Activated CD8-positive, alpha-beta memory T cell treated with anti-CD3 and anti-CD28 coated beads, Interleukin-2, amount 50 U/mL, for 1 hour (primary cell): Measurements from ENCODE around the gene STH.

ENCODE experiments used
- DNase-seq: peaks from one replicate; pipeline ENCODE4 v3.0.0-alpha.2; 2020; ENCODE audit errors: extremely low read depth

STH gene

DNA sequence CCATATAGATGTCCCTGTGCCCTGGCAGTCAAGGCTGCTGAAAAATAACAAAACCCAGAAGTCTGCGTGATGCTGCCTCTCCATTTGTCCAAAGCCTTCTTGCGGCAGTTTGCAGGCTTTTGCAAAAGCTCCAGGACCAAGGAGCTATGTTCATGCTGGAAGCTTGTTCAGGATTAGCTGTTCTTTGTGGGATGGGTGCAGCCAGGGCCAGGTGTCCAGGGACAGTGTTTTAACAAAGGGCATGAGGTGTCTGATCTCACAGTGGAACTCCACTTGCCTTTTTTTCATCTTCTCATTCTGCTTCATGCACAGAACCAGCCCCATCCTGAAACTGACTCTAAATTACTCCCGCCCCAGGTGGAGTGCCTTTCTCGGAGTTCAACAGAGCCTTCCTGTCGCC lies 31.7 kb upstream of the STH start:
- DNase-seq, result no peak

DNA sequence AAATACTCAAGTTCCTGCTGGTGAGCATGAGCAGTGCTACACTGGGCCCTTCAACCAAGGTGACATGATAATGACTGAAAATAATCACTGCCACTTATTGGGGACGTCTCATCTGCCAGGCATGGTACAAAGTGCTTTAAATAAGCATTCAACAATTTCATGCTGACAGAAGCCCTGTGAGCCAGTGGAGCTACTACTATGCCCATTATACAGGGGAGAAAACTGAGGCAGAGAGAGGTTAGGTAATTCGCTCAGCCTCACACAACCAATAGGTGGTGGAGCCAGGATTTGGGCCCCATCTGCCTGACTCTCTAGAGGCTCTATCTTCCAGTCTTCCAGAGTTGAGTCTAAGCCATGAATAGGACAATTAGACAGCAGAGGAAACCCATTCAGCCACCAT lies 30.3 kb upstream of the STH start:
- DNase-seq, result no peak

DNA sequence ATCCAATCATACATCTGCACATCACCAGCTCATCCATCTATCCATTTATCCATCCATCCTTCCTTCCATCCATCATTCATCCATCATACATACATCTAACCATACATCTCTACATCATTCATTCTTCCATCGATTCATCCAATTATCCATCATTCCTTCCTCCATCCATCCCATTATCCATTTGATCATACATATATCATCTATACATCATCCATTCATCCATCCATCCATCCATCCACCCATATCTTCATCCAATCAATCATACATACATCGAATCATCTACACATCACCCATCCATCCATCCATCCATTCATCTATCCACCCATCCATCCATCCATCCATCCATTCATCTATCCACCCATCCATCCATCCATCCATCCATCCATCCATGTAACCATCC lies 29.3 kb upstream of the STH start:
- DNase-seq, result no peak

DNA sequence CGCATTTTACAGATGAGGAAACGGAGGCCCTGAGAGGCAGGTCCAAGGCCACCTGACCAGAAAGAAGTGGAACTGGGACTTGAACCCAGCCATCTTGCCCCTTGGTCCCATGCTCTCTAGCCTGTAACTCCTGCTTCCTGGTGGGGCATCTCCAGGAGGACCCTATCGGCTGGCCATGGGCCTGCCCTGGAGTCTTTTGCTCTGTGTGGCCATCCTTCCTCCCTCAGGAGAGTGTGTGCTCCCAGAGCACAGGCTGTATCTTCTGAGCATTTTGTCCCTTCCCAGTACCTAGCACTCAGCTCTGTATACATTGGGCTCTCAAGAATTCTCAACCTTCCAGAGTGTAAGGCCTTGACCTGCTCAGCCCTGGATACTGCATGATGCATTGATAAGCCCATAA lies 28.4 kb upstream of the STH start:
- DNase-seq, result no peak

DNA sequence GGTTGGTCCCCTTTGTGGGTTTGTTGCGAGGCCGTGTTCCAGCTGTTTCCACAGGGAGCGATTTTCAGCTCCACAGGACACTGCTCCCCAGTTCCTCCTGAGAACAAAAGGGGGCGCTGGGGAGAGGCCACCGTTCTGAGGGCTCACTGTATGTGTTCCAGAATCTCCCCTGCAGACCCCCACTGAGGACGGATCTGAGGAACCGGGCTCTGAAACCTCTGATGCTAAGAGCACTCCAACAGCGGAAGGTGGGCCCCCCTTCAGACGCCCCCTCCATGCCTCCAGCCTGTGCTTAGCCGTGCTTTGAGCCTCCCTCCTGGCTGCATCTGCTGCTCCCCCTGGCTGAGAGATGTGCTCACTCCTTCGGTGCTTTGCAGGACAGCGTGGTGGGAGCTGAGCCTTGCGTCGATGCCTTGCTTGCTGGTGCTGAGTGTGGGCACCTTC lies 27.3 kb upstream of the STH start:
- no peak for DNase-seq

DNA sequence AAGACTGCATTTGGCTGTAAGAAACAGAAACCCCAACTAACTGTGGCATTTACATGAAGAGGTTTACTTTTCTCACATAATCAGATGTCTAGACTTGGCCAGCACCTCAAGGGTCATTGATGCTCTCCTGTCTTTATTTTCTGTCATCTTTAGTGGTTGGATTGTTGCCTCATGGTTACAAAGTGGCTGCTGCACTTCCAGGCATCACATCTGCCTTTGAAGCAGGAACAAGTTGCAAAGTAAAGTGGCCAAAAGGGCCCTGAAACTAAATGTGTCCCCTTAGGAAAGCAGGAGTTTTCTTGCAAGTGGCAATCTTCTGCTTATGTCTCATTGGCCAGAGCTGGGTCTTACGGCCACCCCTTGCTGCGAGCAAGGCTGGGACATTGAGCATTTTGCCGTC lies 26.5 kb upstream of the STH start:
- no peak for DNase-seq

DNA sequence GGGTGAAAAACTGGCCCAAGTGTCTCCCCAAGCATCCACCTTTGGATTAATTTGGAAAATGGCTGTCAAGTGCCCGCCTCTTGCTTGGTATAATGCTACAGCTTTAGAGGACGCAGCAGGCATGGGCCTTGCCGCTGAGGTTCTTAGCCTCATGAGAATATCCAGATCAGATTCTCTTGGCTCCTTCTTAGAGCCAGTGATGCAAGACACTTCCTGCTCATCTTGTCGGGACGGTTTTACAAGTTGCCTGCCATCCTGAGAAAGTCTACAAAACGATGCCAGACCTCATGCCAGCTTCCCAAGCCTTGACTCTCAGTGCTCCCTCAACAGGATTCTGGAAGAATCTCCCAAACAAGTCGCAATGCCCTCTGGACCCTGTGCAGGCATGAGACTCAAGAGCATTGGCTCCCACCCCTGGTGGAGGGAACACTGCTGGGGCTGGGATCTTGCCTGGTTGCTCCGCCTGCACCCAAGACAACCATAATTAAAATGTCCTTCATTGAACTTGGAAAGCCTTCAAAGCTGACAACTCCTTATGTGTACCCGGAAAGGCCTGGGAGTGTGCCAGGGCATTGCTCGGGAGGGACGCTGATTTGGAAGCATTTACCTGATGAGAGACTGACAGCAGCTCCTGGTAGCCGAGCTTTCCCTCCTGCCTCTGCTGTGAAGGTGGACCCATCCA lies 25.8 kb upstream of the STH start:
- DNase-seq, result no peak

DNA sequence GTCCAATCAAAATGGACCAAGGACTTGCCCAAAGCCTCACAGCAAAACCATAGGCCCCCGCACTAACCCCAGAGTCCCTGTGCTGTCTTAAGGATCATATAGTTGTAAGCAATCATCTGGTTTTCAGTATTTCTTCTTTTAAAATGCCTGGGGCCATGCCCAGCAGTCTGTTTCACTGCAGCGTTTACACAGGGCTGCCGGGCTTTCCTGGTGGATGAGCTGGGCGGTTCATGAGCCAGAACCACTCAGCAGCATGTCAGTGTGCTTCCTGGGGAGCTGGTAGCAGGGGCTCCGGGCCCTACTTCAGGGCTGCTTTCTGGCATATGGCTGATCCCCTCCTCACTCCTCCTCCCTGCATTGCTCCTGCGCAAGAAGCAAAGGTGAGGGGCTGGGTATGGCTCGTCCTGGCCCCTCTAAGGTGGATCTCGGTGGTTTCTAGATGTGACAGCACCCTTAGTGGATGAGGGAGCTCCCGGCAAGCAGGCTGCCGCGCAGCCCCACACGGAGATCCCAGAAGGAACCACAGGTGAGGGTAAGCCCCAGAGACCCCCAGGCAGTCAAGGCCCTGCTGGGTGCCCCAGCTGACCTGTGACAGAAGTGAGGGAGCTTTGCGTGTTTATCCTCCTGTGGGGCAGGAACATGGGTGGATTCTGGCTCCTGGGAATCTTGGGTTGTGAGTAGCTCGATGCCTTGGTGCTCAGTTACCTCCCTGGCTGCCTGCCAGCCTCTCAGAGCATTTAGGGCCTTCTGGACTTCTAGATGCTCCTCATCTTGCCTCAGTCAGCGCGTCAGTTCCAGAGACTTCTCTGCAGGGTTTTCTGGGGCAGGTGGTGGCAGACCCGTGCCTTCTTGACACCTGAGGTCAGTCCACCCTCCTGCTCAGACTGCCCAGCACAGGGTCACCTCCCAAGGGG lies 24.8 kb upstream of the STH start:
- DNase-seq, result no peak

DNA sequence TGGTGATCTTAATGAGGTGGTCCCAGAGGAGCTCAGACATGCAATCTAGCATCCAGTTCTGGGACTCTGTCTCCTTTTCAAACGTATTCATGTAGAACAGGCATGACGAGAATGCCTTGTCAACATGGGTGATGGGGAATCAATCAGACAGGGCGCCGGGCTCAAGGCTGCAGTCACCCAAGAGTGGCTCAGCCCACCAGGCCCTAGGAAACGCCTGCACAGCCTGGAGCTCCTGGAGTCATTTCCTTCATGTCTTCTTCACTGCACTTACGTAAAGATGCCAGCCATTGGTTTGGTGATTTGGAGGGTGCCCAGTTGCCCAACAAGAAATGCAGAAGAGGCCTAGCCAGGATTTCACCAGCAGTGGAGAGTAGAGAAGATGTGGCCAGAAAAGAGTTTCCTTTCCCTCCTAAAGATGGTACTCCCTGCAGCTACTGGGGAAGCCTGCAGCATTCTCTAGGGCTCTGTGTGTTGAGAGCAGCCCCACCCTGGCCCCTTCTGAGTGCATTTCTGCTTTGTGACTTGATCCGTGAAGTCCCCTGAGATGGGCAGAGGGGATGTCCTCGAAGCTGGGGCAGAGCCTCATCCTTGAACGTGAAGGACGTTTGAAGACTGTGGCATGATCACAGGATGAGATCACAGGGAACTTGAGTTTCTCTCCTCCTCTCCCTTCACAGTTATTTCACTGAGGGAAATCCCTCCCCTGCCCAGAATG lies 24.0 kb upstream of the STH start:
- no peak for DNase-seq

DNA sequence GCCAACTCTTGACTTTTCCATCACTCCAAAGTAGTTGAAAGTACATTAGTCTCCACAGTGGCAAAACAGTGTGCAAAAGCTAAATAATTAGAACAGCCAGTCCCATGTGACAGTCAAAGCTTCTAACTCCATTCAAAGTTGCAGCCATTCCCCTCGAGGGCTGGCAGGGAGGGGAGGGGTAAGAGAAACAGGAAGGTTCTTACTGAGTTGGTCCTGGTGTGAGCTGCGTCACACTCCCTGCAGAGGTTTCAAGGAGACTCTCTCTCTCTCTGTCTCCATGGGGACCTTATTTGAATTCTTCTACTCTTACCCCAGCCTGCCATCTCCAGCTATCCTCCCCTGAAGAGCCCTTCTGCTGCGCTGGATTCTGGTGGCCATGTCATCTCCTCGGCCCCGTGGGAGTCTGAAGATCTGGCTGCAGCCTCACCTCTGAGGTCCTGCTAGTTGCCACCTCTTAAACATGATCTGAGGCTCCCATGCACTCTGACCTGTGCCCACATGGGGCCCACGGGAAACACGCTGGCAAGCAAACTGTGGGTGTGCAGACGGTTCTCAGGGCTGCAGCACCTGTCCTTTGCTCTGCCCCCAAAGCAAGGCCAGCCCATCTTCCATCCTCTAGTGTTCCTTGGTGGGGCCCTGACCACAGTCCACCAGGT lies 23.3 kb upstream of the STH start:
- DNase-seq, result no peak

DNA sequence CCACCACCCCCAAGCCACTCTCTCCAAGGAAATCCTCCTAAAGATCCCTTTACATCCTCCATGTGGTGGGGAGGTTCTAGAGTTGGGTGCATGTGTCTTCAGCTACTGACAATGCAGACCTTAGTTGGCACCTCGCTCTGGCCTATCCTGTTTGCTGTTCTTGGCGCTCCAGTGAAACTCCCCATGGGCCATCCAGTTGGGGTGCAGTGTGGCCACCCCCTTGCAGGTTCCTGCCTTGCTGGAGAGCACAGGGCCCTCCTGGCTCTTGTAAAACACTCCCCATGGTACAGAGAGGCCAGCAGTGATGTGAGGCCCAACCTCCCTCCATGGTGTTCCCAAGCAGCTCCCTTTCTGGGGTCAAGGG lies 22.7 kb upstream of the STH start:
- no peak for DNase-seq

DNA sequence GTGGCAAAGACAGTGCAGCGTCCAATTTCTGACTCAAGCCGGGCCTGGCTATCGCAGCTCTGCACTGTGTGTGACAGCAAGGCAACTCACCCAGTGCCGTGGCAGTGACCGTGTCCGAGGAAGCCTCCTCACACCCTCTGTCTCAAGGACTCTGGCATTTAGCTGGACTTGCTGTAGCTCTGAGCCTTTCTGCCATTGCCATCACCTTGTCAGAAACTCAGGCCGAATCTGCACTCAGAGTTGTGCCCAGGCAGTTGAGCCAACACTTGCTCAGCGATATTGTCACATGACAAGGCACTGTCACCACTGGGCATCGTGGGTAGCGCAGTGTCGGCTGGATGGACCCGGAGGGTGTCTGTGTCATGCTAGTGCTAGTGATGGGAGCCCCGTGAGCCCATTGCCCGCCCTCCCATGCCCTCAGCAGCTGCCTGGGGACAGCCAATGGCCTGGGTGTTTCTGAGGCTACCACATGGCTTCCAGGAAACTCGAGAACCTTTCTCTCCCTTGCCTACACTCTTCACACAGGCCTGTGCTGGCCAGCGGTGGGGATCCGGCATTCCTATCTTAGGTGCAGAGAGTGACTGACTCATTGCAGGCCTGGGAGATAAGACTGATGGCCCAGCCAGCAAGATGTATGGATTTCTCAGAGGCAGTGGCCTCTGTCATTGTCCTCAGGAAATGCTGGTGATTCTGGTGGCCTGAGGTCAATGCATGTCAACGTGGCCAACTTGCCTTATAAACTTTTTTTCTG lies 22.1 kb upstream of the STH start:
- DNase-seq, result no peak

DNA sequence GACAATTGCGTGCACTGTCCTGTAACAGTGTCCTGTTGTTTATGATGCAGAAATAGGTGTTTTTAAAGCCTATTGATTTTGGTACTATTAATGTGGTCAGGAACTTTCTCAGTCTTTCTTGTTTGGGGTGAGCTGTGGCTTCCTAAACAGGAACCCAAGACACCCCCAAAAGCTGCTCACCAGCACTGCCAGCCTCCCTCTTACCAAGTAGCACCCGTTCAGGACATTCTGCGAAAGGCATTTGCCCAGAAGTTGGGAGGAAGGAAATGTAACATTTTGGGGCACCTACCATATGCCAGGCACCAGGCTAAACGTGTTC lies 21.6 kb upstream of the STH start:
- DNase-seq, result no peak

DNA sequence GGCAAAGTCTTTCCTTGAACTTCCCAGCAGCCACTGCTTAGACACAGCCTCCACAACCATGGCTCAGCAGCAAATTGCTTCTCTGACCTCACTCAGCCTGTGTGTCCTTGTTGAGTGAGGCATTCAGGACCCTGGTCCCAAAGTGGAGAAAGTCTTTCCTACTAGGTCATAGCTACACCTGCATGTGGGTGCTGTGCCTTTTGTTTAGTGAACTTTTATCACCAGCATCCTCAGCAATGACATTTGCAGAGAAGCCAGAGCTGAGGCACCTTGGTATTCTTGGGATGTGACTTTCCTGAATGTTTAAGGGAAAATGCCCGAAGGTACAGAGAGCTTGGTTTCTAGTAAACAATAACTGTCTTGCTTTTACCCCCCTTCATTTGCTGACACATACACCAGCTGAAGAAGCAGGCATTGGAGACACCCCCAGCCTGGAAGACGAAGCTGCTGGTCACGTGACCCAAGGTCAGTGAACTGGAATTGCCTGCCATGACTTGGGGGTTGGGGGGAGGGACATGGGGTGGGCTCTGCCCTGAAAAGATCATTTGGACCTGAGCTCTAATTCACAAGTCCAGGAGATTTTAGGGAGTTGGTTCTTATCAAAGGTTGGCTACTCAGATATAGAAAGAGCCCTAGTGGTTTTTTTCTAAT lies 20.9 kb upstream of the STH start:
- no peak for DNase-seq

DNA sequence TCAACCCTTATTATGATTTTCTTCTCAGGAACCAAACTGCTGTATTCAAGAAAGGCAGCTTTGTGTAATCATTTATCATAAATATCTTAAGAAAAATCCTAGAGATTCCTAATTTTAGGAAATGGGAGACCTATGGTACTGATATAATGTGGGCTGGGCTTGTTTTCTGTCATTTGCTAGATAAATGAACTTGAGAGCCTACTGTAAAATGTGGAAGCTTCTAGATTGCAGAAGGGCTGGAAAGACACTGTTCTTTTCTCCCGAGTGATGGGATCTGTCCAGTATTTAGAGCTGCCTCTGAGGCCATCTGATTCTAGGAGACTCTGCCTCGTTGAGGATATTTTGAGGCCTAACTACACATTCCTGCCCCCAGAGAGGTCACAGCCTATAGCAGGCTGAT lies 19.9 kb upstream of the STH start:
- DNase-seq, result no peak

DNA sequence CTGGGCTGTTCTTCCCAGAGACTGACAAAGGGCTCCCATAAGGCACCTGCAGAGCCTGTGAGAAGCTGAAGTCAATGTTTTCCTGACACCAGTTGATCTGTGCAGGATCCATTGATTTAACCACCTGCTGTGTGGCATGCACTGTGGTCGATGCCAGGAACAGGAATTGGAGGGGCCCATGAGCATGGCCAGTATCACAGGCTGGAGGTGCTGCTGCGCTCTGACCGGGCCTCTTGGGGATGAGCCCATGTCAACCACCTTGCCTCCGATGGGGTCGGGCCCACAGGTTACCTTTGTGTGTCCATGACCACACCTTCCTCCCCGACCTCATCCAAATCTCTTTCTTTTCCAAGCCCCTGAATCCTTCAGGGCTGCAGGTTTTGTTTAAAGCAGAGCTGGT lies 18.2 kb upstream of the STH start:
- DNase-seq, result no peak

DNA sequence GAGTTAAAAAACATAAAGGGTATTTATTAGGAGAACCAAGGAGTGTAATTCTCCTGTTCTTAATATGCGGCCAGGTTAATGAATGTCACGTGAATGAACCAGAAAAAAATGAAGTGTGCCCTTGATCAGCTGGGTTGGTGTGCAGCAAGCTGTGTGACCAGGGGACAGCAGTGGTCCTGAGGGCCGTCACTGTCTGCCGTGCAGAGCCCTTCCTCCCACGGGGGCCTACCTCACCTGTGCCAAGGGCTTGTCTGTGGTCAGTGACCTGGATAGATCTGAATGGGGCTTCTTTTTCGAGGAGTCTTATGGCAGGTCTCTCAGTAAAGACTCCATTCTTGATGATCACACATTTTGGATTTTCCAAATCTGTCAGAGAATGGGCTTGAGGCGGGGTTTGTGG lies 17.7 kb upstream of the STH start:
- DNase-seq, result no peak

DNA sequence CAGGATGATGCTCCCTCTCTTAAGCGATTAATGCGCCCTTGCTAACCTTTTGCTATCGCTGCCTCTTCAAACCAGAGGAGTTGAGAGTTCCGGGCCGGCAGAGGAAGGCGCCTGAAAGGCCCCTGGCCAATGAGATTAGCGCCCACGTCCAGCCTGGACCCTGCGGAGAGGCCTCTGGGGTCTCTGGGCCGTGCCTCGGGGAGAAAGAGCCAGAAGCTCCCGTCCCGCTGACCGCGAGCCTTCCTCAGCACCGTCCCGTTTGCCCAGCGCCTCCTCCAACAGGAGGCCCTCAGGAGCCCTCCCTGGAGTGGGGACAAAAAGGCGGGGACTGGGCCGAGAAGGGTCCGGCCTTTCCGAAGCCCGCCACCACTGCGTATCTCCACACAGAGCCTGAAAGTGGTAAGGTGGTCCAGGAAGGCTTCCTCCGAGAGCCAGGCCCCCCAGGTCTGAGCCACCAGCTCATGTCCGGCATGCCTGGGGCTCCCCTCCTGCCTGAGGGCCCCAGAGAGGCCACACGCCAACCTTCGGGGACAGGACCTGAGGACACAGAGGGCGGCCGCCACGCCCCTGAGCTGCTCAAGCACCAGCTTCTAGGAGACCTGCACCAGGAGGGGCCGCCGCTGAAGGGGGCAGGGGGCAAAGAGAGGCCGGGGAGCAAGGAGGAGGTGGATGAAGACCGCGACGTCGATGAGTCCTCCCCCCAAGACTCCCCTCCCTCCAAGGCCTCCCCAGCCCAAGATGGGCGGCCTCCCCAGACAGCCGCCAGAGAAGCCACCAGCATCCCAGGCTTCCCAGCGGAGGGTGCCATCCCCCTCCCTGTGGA lies 16.0 kb upstream of the STH start:
- DNase-seq, result no peak

DNA sequence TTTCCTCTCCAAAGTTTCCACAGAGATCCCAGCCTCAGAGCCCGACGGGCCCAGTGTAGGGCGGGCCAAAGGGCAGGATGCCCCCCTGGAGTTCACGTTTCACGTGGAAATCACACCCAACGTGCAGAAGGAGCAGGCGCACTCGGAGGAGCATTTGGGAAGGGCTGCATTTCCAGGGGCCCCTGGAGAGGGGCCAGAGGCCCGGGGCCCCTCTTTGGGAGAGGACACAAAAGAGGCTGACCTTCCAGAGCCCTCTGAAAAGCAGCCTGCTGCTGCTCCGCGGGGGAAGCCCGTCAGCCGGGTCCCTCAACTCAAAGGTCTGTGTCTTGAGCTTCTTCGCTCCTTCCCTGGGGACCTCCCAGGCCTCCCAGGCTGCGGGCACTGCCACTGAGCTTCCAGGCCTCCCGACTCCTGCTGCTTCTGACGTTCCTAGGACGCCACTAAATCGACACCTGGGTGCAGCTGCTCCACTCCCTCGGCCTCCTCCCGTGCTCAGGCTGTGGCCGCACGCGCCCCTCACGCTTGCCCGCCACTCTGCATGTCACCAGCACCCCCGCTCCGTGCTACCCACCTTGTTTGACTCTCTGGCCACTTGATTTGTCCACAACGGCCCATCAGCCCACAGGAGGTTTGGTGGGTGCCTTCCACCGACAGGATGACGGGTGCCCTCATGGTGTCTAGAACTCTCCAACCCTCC lies 15.3 kb upstream of the STH start:
- DNase-seq, result no peak

DNA sequence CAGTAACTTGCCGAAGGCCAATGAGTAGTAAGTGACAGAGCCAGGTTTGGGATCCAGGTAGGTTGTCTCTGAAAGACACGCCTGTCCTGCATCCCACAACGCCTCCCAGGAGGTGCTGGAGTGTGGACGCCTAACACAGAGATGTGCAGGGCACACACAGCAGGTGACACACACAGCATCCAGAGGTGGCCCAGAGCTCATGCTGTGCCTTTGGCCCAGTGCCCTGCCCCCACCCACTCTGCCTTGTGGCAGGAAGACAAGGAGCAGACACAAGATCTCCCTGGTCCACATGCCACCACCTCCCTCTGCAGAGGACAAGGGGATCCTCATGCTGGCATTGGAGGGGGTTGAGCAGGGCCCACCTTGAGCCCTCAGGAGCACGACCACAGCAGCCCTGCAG lies 14.7 kb upstream of the STH start:
- DNase-seq, result no peak
